Activated CD4-positive, alpha-beta T cell treated with anti-CD3 and anti-CD28 coated beads, Interleukin-2, amount 50 U/mL, for 48 hours (primary cell): ENCODE results near the gene METTL27.
A peak's percentile ranks its signal among the peaks of the same experiment; 100 is the strongest.
"Not testable (repeated sequence)": the region's sequence is repeated elsewhere in the genome, so short reads cannot be mapped to it uniquely, and the experiment has no call there.

Source experiments
- DNase-seq, 2 experiments: peaks; one replicate each; pipeline ENCODE4 v3.0.0-alpha.2; 2020

The METTL27 gene

DNA sequence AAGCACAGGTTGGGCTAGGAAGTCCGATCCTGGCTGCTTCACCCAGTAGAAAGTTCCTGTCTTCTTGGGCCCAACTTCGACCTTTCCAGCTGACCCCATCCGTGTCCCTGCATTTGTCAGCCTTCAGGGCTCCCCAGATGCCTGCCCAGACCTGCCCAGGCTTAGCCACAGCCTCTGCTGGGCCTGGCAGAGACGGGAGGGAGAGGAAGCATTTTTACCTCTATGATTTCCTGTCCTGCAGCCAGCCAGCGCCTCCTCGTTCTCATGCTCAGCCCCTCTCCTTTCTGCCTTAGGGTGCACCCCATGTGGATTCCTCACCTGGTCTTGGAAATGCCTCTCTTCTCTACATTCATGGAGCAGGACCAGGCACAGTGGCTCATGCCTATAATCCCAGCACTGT lies 3.7 kb downstream of the METTL27 start:
- no peak for DNase-seq

DNA sequence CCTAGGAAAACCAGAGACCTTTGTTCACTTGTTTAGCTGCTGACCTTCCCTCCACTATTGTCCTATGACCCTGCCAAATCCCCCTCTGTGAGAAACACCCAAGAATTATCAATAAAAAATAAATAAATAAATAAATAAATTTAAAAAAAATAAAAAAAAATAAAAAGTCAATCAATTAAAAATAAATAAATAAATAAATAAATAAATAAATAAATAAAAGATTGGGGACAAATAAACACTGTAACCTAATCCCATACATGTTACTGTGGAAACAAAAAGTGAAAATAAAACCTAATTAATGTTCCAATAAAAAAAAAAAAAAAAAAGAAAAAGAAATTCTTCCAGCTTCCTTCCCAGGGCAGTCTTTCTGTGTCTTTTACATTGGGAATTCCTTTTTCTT lies 5.1 kb downstream of the METTL27 start:
- DNase-seq, result not testable (repeated sequence)

DNA sequence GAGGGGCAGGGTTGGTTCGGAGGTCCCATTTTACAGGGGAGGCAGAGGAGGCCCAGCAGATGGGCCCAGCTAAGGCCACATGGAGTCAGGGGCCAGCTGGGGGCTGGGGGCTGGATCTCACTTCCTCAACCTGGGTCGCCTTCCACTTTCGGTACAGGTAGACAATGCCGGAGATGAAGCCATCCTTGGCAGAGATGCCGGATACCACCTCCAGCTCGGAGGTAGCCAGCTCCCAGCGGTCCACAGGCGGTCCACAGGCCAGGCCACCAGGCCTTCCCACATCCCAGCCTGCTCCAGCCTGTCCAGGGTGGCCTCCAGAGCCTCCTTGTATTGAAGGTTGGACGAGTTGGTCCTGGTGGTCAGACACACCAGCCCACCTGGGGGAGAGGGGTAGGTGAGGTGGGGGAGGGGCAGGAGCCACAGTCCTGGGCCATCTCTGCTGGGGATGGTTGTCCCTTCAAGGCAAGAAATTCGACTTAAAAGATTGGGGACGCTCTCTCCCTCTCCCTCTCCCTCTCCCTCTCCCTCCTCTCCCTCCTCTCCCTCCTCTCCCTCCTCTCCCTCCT lies 7.6 kb downstream of the METTL27 start:
- DNase-seq, result no peak

DNA sequence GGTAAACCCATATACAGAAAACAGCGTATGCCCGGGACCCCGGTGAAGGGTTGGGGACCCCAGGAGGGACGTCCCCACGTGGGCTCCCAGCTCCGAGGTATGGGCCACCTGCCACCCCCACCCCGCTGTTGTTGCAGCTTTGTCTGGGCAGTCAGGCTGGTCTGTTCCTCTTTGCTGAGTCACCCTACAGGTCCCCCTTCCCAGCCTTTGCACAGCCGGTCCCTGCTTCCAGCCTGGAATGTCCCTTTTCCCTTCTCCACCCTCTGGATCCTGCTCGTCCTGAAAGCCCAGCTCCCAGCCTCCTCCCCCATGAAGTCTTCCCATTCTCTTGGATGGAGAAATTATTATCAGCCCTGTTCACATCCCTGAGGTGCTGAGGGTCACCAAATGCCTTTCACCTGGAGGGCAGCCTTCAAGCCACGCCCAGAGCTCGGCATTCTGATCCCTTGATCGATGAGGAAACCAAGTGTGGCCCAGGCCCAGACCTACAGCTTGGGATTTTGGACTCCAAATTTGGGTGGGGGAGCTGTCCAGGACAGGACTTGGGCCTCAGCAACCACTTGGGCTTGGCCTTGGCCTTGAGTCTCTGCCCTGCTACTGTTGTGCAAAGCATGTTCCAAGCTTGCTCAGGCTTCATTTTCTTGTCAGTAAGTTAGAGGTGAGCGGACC lies 8.9 kb downstream of the METTL27 start:
- DNase-seq, result no peak

DNA sequence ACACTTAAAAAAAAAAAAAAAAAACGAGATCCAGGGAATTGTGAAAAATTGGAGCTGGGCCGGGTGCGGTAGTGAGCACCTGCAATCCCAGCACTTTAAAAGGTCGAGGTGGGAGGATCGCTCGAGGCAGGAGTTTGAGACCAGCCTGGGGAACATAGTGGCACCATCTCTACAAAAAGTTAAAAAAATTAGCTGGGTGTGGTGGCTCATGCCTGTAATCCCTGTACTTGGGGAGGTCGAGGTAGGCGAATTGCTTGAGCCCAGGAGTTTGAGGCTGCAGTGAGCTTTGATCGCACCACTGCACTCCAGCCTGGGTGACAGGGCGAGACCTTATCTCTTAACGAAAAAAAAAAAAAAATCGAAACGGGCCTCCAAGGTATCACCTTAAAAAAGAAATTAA lies 9.5 kb downstream of the METTL27 start:
- no peak for DNase-seq

DNA sequence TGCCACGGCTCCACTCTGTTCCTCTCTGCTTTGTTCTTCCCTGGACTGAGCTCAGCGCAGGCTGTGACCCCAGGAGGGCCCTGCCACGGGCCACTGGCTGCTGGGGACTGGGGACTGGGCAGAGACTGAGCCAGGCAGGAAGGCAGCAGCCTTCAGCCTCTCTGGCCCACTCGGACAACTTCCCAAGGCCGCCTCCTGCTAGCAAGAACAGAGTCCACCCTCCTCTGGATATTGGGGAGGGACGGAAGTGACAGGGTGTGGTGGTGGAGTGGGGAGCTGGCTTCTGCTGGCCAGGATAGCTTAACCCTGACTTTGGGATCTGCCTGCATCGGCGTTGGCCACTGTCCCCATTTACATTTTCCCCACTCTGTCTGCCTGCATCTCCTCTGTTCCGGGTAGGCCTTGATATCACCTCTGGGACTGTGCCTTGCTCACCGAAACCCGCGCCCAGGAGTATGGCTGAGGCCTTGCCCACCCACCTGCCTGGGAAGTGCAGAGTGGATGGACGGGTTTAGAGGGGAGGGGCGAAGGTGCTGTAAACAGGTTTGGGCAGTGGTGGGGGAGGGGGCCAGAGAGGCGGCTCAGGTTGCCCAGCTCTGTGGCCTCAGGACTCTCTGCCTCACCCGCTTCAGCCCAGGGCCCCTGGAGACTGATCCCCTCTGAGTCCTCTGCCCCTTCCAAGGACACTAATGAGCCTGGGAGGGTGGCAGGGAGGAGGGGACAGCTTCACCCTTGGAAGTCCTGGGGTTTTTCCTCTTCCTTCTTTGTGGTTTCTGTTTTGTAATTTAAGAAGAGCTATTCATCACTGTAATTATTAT lies 10.3 kb downstream of the METTL27 start:
- no peak for DNase-seq

DNA sequence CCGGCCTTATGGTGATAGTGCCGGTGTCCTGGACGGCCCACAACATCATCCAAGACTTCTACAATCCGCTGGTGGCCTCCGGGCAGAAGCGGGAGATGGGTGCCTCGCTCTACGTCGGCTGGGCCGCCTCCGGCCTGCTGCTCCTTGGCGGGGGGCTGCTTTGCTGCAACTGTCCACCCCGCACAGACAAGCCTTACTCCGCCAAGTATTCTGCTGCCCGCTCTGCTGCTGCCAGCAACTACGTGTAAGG lies 10.8 kb downstream of the METTL27 start:
- no peak for DNase-seq

DNA sequence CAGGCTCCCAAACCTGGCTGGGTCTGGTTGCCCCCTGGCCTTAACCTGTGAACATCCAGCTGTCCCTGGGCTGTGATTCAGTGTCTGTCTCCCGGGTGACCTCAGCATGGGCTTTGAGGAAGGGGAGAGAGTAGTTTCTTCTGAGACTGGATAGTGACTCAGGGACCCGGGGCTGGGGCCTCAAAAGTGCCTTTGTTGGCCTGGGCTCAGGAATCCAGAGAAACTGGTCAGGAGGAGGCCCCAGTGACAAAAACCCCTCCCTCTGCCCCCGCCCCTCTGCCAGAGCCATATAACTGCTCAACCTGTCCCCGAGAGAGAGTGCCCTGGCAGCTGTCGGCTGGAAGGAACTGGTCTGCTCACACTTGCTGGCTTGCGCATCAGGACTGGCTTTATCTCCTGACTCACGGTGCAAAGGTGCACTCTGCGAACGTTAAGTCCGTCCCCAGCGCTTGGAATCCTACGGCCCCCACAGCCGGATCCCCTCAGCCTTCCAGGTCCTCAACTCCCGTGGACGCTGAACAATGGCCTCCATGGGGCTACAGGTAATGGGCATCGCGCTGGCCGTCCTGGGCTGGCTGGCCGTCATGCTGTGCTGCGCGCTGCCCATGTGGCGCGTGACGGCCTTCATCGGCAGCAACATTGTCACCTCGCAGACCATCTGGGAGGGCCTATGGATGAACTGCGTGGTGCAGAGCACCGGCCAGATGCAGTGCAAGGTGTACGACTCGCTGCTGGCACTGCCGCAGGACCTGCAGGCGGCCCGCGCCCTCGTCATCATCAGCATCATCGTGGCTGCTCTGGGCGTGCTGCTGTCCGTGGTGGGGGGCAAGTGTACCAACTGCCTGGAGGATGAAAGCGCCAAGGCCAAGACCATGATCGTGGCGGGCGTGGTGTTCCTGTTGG lies 11.4 kb downstream of the METTL27 start, which contains the start of gene CLDN4:
TSS of gene CLDN4 (plus strand) at position 316 of the 903 bp plus-strand sequence. CDS start at position 522, 206 bp downstream.
- DNase-seq, result no peak

DNA sequence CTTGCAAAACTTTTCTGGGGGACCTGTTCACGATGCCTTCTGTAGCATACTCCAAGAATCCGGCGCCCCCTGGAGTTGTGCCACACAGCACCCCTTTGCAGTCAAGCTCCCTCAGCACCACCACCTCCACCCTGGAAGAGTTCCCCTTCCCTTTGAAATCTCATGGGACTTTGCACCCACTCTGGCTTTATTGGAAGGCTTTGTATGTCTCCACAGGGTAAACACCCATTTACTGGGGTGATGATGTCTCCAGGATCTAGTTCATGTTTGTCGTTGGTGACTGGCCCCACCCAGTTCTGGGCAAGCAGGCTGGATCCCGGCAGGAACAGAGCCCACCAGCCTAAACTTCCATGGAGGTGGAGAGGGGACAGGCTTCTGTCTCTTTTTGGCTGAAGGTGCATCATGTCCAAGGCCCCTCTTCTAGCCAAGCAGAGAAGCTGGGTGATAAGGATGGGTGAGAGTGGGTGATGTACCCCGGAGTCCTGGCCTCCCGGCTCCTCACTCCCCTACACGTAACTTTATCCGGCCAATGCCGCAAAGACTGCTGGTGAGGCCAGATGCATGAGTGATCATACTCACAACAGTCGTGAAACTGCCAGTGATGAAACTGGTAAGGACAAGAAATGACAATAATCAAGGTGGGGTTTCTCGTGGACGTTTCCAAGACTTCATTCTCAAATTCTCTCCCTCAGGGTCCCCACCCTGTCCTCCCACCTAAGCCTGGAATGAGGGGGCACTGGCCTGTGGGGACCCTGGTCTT lies 12.2 kb downstream of the METTL27 start:
- no peak for DNase-seq

DNA sequence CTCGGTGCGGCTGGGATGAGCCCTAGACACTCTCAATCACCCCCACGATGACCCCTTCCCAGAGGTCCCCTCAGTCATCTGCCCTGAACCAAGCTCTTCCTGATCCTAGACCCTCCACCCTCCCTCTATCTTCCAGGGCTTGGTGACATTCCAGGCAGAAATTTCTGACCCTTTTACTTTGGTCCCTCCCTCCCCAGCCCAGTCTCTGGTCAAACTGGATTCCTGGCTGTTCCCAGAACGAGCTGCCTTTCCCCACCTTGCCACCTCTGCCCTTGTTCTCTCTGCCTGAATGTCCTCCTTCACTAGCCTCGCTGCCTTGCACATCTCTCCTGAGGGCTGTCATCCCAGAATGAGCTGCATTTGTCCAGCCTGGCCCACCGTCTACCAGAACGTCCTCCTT lies 12.8 kb downstream of the METTL27 start:
- DNase-seq, result no peak

DNA sequence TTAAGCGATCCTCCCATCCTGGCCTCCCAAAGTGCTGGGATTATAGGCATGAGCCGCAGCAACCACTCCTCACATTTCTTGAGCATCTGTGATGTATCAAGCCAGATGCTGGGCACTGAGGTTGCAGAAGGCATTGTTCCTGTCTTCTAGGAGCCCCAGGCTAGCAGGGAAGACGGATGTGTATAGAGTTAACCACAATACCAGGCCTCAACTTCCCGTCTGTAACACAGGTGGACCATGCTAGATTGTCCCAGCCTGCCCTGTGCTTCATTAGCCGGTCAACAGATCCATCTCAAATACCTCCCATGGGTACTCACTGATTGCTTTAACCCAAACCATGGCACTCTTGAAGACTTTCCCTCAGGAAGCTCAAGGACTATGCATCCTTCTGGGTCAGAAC lies 13.3 kb downstream of the METTL27 start:
- DNase-seq, result no peak

DNA sequence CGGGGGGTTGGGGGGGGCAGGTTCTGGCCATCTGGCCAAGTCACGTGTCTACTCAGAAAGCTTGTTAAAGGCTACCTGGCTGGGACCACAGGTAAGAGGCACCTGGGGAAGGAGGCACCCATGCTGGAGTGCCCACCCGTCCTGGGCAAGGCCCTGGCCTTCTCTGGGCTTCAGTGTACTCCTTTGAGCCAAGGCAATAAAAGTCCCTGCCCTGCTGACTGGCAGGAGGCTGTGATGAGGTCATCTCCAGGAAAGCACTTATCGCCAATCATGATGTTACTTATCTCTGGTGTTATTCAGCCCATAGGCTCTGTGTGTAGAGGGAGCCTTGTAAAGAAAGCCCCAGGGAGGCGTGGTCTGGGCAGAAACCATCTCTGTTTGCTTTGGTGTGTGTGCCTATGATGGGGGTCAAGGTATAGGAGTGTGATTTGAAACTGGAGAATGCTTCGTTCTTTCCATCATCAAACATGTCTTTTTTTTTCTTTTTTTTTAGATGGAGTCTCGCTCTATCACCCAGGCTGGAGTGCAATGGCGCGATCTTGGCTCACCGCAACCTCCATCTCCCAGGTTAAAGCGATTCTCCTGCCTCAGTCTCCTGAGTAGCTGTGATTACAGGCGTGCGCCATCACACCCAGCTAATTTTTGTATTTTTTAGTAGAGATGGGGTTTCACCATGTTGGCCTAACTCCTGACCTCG lies 14.1 kb downstream of the METTL27 start:
- DNase-seq, result peak; percentile 7 to 25

DNA sequence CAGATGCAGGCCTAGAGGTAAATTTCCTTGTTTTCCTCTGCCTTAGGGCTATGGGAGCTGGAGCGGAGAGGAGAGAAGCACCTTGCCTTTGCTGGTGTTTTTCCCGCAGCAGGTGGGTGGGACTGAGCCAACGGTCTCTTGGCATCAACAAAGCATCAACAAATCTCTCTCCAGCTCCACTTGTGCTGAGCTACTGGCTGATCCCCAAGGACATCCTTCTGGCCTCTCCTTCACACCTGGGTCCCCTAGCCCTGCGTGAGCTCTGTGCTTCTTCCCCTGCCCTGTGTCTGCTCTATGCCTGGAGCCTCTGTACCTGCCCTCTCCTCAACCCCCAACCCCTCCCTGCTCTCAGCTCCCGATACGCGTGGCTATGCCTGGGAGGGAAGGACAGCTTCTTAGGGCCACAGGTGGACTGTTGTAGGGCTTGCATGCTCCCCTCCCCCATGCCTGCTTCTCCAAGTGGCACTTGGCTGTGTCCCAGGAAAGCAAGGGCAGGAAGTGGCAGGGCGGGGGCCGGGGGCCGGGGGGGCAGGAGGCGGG lies 14.7 kb downstream of the METTL27 start:
- no peak for DNase-seq

DNA sequence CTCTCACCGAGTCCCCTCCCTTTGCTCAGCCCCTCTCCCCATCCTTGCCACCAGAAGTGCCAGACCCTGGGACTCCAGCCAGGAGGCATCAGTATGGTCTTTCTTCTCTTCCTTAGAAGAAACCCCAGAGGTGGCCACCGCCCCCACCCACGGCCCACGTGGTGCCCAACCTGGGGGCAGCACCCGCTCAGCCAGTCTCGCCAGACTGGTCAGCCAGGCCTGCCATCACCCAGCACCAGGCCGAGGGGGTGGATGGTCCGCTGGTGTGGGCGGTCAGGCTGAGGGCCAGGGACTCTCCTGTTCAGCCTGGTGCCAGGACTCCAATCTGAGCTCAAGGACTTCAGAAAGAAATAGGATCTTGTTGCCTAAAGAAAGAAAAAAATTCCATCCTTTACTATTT lies 17.3 kb downstream of the METTL27 start:
- DNase-seq, result no peak

DNA sequence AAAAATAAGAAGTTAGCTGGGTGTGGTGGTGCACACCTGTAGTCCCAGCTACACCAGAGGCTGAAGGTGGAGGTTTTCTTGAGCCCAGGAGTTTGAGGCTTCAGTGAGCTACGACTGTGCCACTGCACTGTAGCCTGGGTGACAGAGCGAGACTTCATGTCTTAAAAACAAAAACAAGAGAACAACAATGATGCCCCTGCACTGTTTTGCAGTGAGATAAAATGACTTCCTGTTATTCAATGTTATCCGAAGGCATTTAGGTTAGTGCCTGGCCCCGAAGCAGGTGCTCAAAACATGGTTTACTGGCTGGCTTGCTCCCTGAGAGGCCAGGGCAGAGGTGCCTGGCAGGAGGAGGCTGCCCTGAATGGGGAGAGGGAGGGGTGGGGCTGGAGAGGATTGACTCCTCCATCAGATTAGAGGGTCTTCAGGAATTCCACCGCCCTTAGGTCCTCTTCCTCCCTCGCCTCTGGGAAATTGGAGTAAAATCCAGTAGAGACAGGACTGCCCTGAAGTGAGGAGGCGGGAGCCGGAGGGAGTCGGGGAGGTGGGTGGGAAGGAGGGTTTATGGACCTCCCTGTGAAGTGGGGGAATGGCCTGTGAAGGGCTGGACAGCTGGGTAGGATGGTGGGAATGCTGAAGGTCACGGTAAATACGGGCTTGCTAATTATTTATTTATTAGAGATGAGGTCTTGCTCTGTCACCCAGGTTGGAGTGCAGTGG lies 18.3 kb downstream of the METTL27 start:
- no peak for DNase-seq

DNA sequence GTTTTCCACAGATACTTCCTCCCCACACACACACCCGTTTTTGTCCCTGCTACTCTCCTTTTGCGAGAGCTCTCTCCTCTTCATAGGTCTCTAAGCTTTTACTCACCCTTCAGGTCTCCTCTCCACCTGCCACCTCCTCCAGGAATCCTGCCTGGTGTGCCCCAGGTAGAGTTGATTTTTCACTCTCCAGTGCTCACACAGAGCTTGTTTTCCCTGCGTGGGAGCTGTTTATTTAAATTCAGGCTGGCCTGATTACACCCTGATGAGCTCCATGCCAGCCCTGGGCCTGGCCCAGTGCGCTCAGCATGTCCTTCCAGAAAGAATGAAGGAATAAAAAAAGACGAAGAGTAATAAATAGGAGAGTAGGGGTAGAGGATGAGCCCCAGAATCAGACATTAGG lies 19.1 kb downstream of the METTL27 start:
- DNase-seq, result no peak

DNA sequence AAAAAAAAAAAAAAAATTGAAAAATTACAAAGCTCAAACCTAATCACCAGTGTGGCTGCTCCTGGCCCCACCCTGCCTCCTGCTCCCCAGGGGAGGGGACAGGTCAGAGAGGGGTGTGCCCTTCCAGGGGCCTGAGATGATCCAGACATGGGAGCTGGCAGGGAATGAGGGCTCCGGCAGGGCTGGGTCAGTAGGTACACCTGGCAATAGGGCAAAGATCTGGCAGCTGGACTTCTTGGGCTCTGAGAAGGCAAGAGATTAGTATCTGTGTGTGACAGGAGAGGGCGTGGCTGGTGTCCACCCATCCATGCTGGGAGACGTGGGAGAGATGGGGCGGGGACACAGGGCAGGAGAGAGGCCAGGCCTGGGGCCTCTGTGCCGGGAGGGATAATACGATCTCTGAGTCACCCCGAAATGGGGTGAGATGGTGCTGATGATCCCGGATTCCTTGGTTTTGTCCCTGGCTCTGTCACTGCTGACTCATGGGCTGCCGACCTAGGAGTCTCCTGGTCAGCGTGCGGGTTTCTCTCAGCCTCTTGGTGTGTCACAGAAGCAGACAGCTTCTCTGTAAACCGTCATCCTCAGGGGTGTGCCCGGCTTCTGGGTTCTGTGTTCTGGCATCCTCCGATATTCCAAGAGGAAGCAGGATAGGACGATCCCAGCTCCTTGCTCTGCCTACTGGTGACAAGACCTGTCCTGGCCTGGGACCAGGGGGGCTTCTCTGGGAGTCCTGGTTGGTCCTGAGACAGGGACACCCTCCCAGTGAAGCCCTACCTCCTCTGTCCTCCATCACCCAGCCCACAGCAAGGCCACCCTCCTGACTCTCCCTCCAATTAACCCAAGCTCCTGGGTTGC lies 19.8 kb downstream of the METTL27 start:
- DNase-seq, result no peak

DNA sequence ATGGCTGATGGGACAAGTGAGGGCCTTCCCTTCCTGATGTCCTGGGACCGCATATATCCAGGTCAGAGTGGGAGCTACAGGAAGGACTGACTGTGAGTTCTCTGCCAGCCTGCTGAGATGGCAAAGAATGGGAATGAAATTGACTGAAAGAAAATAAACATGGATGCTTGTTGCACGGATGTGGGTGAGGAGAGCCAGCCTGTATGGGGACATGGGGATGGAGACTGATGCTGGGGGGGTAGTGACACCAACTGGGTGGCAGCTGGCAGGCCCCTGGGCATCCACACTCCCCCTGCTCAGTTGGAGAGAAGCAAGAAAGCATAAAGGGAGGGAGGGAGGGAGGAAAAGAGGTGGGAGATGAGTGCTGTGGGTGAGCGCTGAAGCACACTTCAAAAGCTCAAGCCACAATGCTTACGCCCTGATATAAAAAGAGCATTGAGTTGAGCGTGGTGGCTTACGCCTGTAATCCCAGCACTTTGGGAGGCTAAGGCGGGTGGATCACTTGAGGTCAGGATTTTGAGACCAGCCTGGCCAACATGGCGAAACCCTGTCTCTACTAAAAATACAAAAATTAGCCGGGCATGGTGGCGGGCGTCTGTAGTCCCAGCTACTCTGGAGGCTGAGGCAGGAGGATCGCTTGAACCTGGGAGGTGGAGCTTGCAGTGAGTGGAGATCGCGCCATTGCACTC lies 20.6 kb downstream of the METTL27 start:
- DNase-seq, result not testable (repeated sequence)

DNA sequence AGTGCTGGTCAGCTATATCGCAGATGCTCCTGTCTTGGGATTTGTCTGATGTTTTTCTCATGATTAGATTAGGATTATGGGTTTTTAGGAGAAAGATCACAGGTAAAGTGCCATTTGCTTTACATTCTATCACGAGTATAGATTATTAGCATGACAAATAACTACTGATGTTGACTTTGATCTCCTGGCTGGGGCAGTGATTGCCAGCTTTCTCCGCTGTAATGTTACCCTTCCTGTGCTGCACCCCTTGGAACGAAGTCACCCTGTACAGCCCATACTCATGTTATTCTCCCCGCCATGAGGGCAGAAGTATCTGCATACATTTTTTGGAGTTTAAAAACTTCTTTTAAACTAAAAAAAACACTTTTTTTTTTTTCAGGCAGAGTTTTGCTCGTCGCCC lies 22.3 kb downstream of the METTL27 start:
- DNase-seq, result no peak
